HG03439 (cell line): ENCODE results near the gene PDIA4.
"Not testable (repeated sequence)": the region's sequence is repeated elsewhere in the genome, so short reads cannot be mapped to it uniquely, and the experiment has no call there.

Experiments
- ATAC-seq: cut with Tn5 transposase; IDR thresholded peaks from one replicate; pipeline ENCODE4 v1.9.1; 2021; ENCODE audit warnings: mild to moderate bottlenecking, moderate library complexity; ENCODE audit not compliant: unreplicated experiment

The PDIA4 gene

GRCh38 chr7:149003560-149004305 lies 24.6 kb downstream of the PDIA4 start:
- no peak for ATAC-seq

GRCh38 chr7:149003018-149003417 lies 25.3 kb downstream of the PDIA4 start:
- no peak for ATAC-seq

- ATAC-seq, result no peak
Measured at GRCh38 chr7:149002604-149003003, 25.7 kb downstream of the PDIA4 start.

DNA sequence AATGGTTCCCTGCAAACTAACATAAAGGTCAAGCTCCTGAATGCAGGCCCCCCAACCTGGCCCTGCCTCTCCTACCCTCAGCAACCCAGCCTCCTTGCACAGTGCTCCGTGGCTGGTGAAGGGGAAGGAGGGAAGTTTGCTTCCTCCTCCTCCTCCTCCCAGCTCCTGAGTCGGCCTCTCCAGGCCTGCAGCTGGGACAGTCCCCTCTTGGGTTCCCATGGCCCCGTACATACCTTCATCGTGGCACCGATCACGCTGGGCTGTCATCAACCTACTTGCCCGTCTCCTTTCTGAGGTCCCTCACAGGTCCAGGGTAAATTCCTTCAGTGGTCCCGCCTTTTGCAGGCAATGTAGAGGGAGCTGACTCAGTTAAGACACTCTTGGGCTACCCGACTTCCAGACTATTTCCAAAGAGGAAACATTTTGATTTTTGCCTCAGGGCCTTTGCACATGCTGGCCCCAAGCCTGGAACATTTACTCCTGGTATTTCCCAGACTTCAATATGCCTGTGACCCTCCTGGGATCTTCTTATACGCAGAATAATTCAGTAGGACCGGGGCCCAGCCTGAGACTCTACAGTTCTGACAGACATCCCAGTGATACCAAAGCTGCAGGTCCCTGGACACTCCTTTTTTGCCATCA lies 26.8 kb downstream of the PDIA4 start:
- no peak for ATAC-seq

DNA sequence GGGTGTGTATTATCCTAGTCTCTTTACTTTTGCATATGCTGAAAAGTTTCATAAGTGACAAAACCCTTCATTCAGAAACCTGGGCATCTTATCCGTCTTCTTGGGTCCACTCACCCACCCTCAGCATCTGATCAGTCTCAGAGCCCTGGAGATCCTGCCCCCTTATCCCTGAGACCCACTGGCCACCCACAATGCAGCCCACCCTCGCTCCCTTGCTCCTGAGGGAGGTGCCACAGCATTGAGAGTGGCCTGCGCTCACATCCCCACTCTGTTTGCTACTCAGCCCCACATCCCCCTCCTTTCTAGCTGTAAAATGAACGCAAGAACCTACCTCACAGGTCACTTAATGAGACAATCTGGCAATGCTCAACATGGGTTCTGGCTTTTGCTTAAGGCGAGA lies 27.3 kb downstream of the PDIA4 start:
- no peak for ATAC-seq

- ATAC-seq, result no peak
Measured at GRCh38 chr7:148999192-148999591, 29.1 kb downstream of the PDIA4 start.

DNA sequence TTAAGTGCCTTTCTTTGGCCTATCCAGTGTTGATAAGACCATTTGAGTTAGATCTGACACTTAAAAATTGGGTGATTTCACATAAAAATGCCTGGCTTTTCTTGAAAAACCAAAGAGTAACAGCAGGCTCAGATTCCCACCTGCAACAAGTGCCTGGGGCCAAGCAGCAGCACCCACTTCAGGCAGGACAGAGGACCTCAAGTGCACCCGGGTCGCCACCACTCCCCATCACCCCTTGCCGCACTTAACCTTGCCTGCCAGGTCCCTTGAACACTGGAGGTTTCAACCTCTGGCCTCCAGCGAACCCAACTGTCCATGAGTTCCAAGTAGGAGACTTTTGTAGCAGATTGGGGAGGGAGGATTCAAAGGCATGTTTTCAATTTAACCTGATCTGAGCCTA lies 30.8 kb downstream of the PDIA4 start:
- no peak for ATAC-seq

GRCh38 chr7:148994576-148994975 lies 33.7 kb downstream of the PDIA4 start:
- no peak for ATAC-seq

DNA sequence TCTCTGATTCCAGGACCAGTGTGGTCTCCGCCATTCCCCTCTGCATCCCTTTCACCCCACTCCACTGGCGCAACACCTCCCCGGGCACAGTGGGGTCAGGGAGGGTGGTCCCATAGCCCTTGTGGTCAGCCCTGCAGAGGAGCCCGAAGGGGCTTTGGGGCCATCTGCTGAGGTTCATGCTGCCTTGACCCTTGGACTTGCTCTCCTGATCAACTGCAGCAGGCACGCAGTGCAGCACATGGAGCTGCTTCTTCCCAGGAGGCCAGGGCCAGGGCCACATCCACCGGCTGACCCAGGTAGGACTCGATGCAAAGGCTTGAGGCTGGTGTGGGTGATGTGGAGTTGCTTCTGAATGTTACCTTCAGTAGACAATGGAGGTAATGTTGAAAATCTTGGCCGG lies 35.1 kb downstream of the PDIA4 start:
- no peak for ATAC-seq

DNA sequence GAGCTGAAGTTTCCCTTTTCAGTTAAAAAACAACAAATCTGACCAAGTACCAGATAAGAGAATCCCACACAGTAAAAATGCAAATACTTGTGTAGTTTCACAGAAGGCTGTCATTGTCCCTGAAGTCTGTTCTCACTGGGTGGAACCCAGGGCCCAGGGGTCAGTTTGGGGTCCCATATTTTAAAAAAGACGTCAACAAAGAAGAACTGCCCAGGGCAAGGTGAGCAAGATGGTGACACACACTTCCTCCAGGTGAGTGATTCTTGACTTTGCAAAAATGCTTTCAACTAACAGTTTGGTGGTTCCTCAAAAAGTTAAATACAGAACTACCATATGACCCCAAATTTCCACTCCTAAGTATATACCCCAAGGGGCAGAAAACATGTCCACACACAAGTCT lies 36.8 kb downstream of the PDIA4 start:
- ATAC-seq, result no peak

DNA sequence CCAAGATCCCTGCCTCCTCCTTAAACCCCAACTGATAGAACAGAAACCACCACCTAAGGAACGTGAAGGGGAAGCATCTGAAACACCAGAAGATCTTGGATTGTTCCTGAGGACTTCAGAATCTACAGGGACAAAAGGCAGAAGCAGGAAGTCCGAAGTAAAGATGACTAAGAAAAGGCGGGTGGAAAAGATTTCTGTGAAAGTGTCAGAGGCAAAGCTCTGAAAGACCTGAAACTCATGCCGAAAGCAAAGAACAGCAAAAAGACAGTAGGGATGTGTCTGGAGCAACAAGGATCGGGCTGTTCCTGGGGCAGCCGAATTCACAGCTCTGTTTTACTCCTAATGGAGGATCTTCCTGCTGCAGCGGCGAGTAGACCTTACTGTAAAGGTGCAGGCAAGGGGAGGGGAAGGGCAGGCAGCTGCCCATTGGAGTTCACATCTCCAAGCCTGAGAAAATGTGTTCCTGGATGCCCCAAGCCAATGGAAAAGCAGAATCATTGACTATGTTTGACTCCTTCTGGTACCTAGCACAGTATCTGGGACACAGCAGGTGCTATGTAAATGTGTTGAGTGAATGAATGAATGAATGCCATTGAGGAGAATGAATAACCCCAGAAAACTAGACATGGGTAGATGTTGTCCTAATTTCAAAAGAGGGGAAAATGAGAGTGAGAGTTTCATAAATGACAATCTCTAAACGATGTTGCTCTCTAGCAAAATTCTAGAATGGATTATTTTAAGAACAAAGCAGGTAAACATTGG lies 40.4 kb downstream of the PDIA4 start:
- ATAC-seq, result no peak

- peak; percentile 91 for ATAC-seq
Measured at GRCh38 chr7:148987010-148987750, 41.1 kb downstream of the PDIA4 start.

DNA sequence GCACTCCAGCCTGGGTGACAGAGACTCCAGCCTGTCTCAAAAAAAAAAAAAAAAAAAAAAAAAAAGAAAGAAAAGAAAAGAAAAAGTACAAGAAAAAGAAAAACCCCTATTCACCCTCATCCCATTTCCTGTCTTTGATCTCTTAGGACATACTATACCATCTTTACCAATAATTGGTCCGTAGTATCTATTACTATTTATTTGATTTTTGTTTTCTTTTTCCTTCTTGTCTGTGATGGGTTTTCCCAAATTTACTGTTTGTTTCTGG lies 41.6 kb downstream of the PDIA4 start:
- ATAC-seq, result no peak

- peak; percentile 43 for ATAC-seq
Measured at GRCh38 chr7:148983200-148984146, 44.8 kb downstream of the PDIA4 start.

DNA sequence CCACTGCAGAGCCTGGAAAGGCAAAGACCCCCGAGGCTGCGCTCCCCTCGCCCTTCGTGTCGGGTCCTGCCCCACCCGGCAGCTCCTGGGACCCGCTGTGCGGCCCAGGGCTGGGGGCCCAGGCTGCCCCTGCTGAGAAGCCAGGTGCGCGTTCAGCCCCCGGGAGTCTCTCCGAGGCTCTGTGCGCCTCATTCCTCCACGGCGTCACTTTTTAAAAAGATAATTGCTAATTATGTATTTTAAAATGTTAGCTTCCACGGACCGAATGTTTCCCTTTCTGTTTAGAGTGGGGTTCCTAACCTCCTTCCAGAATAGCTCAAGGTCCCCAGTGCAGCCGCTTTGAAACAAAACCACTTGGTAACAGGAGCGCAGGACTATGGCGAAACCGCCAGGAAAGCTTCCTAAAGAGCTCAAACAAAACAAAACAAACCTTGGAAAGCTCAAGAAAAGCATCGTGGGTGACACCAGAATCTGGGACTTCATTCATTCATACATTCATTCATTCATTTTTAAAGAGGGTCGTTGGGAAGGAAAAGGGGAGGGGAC lies 45.6 kb downstream of the PDIA4 start:
- no peak for ATAC-seq

DNA sequence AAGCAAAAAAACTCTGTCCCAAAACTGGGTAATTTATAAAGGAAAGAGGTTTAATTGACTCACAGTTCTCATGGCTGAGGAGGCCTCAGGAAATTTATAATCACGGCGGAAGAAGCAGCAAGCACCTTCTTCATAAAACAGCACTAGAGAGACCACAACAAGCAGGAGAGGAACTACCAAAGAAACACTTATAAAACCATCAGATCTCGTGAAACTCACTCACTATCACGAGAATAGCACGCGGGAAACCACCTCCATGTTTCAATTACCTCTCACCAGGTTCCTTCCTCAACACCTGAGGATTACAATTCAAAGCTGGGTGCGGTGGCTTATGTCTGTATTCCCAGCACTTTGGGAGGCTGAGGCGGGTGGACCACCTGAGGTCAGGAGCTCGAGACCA lies 48.5 kb downstream of the PDIA4 start:
- ATAC-seq, result no peak

- not testable (repeated sequence) for ATAC-seq
Measured at GRCh38 chr7:148979072-148979471, 49.2 kb downstream of the PDIA4 start.

DNA sequence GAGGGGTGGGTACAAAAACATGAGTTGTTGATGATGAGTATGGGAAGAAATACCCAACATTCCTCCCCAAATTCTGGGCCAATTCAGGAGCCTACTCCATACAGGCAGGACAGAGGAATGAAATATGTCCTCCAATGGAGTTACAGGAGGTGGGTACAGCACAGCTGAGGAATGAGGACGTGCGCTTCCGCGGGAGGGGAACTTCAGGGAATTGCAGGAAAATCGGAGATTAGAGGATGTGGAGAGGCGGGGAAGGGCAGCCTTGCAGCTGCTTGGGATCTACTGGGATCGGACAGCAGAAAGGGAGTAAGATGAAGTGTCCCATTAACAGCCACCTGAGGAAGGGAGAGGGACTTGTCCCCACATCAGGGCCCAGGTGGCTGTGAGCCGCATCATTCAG lies 50.2 kb downstream of the PDIA4 start:
- ATAC-seq, result no peak

- no peak for ATAC-seq
Measured at GRCh38 chr7:148975896-148976295, 52.4 kb downstream of the PDIA4 start.

GRCh38 chr7:148973256-148973655 lies 55.0 kb downstream of the PDIA4 start:
- no peak for ATAC-seq
